ENCODE measurements around the gene MUC5AC.
"Not testable (repeated sequence)": the region's sequence is repeated elsewhere in the genome, so short reads cannot be mapped to it uniquely, and the experiment has no call there.

MUC5AC gene, protein sequence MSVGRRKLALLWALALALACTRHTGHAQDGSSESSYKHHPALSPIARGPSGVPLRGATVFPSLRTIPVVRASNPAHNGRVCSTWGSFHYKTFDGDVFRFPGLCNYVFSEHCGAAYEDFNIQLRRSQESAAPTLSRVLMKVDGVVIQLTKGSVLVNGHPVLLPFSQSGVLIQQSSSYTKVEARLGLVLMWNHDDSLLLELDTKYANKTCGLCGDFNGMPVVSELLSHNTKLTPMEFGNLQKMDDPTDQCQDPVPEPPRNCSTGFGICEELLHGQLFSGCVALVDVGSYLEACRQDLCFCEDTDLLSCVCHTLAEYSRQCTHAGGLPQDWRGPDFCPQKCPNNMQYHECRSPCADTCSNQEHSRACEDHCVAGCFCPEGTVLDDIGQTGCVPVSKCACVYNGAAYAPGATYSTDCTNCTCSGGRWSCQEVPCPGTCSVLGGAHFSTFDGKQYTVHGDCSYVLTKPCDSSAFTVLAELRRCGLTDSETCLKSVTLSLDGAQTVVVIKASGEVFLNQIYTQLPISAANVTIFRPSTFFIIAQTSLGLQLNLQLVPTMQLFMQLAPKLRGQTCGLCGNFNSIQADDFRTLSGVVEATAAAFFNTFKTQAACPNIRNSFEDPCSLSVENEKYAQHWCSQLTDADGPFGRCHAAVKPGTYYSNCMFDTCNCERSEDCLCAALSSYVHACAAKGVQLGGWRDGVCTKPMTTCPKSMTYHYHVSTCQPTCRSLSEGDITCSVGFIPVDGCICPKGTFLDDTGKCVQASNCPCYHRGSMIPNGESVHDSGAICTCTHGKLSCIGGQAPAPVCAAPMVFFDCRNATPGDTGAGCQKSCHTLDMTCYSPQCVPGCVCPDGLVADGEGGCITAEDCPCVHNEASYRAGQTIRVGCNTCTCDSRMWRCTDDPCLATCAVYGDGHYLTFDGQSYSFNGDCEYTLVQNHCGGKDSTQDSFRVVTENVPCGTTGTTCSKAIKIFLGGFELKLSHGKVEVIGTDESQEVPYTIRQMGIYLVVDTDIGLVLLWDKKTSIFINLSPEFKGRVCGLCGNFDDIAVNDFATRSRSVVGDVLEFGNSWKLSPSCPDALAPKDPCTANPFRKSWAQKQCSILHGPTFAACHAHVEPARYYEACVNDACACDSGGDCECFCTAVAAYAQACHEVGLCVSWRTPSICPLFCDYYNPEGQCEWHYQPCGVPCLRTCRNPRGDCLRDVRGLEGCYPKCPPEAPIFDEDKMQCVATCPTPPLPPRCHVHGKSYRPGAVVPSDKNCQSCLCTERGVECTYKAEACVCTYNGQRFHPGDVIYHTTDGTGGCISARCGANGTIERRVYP (N-terminal part only)

DNA sequence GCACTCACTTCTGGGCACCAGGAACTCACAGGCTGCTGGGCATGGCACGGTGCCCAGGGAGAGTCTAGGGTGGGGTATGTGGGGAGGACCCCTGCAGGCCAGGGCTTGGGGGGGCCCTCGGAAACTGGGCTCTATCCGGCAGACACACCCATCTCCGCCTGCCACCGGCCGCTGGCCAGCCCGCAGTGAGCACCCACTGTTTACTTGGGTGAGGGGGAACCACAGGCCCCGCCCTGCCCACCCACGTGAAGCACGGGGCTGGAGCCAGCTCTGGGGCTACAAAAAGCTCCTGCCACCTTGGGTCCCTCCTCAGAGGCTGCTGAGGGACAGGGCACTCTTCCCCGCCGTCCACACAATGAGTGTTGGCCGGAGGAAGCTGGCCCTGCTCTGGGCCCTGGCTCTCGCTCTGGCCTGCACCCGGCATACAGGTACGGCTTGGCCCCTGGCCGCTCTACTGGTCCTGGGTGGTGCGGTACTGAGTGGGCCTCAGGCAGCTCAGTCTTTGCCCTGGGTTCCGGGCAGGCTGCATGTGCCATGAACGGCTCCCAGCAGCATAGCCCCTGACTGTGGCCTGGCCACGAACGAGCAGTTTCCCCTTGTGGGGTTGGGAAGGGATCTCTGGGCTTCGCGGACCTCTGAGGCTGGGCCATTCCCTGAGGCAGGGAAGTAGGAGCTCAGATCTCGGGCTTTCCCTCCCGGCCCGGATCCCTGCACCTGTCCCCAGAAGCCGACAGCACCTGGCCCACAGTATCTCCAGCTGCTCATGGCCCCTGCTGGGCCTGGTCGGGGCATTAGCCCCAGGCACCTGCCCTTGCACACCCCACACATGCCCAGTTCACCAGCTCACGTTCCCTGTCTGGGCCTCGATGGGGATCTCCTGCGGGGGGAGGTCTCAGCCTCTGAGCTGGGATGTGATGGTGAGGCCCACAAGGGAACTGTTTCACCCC is at the start of gene MUC5AC:
Gene MUC5AC, plus strand, starts transcription at position 309 of the 947 bp plus-strand sequence. Its CDS starts 47 bp downstream, at position 356.
- no peak for DNase-seq

DNA sequence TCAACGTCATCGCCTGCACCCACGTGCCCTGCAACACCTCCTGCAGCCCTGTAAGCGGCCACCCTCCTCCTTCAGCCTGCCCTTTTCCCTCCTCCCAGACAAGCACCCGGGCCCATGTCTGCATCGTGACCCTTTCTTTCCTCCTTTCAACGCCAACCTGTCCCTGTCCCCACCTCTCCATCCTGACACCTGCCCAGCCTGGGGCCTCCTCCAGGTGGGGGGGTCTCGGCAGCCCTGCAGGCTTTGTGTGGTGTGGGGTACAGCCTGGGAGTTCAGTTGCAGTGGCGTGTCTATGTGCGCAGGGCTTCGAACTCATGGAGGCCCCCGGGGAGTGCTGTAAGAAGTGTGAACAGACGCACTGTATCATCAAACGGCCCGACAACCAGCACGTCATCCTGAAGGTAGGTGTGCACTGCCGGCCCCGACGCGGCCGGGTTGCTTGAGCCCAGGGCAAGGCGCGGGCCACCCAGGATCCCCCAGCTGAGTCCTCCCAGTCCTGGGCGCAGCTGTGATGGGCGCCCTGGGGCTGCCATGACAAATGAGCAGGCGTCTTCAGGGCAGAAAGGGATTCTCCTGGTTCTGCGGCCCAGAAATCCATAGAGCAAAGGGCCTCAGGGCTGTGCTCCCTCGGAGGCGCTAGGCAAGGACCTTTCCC is 49.4 kb upstream of the MUC5AC start:
- no peak for DNase-seq

DNA sequence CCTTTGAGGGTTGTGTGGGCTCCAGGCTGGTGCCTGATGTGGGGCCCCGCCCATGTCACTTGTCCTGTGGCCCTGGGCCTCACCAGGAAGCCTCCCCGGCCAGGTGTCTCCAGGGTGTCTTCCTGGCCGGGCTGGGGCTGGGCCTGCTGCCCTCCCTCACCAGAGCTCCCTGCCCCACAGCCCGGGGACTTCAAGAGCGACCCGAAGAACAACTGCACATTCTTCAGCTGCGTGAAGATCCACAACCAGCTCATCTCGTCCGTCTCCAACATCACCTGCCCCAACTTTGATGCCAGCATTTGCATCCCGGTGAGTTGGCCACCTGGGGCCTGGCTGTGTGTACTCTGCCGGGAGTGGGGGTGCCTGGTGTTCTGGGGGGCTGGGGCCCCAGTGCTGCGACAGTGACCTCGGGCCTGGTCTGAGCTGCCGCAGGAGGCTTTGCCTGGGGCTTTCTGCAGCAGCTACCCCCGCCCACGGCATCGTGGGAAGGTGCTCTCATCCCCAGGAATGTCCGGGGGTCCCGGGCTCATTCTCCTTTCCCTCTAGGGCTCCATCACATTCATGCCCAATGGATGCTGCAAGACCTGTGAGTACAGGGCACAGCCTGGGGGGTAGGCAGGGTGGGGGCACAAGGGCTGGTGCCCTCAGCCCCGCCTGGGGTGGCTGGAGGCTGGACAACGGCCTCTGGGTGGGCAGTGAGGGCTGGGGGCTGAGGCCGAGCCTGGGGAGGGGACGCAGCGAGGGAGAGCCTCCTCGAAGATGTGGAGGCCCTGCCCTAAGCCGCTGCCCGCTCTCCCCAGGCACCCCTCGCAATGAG is 48.4 kb upstream of the MUC5AC start:
- DNase-seq = no peak

DNA sequence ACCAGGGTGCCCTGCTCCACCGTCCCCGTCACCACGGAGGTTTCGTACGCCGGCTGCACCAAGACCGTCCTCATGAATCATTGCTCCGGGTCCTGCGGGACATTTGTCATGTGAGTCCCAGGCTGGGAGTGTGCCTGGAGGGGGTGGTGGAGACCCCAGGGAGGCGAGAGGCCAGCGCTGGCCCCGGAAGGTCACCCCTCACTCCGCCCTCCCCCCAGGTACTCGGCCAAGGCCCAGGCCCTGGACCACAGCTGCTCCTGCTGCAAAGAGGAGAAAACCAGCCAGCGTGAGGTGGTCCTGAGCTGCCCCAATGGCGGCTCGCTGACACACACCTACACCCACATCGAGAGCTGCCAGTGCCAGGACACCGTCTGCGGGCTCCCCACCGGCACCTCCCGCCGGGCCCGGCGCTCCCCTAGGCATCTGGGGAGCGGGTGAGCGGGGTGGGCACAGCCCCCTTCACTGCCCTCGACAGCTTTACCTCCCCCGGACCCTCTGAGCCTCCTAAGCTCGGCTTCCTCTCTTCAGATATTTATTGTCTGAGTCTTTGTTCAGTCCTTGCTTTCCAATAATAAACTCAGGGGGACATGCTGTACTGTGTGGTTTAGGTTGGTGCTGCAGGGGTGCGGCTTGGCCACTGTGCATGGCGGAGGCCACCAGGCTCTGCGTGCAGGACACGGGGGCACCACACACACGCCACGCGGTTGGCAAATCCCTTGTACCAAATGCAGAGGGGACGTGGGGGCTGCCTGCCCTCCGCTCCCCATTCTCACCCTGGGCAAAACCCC is 47.6 kb upstream of the MUC5AC start:
- no peak for DNase-seq

DNA sequence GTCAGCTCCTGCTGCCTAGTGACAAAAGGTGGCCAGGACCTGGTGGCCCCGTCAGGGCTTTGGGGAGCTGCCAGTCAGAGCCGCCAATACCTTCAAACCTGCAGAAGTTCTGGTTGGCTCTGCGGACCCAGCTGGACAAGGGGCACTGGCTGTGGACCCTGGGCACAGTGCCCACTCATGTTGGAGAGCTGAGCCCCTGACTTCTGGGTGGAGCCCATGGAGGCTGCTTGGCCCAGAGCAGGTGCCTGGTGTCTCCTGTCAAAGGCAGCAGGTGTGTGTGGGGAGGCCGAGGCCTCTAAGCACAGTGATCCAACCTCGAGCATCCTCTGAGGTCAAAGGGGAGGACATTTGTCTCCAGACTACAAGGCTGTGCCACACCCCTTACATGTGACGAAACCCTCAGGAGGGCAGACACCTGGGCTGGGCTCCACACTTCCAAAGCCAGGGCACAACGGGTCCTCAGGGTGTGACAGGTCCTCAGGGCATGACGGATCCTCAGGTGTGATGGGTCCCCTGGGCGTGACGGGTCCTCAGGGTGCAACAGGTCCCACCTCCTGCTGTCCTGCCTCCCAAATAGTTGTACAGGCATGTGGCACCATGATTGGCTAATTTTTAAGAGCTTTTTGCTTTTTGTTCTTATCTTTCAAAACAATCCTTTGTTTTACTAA is 46.1 kb upstream of the MUC5AC start:
- DNase-seq = no peak

DNA sequence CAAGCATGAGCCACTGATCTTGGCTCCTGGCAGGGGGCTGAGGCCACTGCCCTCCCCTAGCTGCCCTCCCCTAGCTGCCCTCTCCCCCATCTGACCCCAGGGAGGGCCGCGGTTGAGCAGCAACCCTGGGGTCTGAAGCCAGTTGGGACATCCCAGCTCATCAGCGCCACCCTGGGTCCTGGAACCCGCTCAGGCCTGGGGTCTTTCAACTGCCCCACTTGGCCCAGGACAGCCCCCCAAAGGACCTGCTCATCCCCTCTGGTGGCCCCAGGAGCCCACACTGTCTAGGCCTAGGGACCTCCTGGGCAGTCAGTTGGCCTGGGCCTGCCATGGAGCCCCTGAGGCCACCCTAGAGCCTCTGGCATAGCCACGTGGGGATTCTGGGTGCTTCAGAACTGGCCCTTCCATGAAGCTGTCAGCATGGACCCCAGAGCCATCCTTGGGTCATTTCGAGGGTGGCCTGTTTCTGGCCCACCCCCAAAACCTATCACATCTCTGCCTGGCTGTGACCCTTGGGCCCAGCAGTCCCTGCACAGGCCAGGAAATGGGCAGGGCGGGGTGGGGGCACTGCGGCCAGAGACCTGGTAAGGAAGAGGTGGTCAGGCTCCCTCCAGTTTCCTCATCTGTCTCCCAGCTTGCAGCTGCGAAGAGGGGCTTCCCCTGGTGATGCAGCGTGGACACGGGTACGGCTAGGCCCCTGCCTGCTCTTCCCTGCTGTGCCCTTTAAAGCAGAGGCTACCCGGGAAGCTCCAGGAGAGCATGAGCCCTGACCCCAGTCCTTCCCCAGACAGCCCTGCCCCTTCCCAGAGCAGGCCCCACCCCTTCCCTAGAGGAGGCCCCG is 45.2 kb upstream of the MUC5AC start:
- DNase-seq = no peak

DNA sequence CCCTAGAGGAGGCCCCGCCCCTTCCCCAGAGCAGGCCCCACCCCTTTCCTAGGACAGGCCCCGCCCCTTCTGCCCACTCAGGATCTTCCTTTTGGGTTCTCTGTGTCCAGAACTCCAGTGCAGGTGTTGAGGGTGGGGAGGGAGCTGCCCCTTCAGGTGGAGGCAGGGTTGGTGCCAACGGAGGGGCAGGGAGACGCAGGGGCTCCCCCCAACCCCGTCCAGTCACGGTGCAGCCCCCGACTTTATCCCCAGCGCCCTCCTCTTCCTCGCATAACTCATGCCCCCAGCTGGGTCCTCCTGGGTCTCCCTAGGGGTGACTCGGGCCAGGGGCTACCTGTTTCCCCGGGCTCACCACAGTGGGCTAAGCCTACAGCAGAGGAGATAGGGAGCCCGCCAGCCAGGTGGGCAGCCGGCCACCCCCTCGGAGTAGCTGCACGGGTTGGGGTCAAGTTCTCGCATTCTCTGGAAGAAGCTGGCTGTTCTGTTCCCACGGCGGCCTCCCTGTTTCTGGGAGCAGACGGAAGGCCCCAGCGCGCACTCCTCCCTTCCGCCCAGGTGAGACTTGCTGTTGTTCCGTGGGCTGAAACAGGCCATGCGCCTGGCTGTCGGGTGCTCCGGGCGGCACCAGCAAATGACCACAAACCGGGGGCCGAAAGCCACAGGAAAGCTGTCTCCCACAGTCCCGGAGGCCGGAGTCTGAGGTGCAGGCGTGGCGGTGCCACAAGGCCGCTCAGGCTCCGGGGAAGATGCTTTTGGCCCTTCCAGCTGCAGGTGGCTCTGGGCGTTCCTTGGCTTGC is 44.1 kb upstream of the MUC5AC start:
- no peak for DNase-seq

DNA sequence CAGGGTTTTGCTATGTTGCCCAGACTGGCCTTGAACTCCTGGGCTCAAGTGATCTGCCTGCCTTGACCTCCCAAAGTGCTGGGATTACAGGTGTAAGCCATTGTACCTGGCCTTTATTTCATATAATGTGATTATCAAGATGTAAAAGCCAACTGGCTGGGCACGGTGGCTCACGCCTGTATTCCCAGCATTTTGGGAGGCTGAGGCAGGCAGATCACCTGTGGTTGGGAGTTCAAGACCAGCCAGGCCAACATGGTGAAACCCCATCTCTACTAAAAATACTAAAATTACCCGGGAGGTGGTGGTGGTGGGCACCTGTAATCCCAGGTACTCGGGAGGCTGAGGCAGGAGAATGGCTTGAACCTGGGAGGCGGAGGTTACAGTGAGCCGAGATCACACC is 42.5 kb upstream of the MUC5AC start:
- not testable (repeated sequence) for DNase-seq

DNA sequence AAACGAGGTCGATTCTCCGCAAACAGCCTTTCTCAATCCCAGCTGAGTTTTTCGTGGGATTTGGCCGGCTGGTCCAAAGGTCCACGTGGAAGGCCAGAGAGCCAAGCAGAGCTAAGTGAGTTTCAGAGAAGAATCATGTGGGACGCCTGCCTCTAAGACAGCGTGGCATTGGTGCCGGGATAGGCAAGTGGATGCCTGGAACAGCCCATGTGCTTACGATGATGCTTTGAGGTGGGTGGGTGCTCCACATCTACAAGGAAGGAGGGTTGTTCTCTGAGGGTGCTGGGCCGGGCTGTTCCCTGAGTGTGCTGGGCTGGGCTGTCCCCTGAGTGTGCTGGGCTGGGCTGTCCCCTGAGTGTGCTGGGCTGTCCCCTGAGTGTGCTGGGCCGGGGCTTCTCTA is 41.6 kb upstream of the MUC5AC start:
- no peak for DNase-seq

DNA sequence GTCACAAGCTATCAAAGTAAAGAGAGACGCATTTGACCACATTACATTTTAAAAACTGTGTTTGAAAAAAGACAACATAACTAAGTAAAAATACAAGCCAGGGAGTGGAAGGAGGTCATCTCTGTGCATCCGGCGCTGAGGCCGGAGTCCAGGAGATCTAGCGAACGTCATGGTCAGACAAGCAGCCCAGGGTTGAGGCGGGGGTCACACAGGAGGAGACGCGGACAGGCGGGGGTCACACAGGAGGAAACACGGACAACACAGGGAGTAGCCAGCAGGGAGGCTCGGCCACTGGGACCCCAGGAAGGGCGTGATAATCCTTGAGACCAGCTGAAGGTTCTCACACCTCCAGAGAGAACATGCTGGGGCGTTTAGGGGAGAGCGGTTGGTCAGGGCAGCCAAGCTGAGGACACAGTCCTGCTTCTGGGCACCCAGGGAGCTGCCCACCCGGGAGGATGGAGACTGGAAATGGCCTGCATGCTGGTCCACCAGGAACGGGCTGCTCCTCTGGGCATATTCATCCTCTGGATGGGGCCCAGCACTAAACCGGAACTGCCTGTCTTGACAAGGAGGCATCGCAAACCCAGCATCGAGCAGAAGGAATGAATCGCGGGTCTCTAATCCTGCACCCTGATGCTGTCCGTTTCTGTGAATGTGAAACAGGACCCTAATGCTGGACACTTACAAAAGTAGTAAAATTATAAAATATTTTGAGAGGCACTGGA is 40.9 kb upstream of the MUC5AC start:
- no peak for DNase-seq

DNA sequence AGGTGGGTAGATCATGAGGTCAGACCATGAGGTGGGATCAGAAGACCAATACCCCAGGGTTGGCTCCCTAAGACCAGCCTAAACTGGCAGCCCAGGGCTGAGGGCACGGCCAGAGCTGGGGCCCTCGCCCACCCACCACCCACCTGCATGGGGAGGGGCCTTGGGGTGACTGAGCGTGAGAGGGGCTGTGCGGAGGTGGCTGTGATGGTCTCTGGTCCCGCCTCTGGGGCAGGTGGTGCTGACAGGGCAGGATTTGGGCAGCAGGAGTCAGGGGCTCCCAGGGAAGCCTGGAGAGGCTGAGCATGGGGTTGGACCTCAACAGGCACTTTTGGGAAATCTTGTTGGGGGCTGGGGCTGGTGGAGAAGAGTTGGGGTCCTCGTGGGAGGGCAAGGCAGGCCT is 39.8 kb upstream of the MUC5AC start:
- DNase-seq = no peak

DNA sequence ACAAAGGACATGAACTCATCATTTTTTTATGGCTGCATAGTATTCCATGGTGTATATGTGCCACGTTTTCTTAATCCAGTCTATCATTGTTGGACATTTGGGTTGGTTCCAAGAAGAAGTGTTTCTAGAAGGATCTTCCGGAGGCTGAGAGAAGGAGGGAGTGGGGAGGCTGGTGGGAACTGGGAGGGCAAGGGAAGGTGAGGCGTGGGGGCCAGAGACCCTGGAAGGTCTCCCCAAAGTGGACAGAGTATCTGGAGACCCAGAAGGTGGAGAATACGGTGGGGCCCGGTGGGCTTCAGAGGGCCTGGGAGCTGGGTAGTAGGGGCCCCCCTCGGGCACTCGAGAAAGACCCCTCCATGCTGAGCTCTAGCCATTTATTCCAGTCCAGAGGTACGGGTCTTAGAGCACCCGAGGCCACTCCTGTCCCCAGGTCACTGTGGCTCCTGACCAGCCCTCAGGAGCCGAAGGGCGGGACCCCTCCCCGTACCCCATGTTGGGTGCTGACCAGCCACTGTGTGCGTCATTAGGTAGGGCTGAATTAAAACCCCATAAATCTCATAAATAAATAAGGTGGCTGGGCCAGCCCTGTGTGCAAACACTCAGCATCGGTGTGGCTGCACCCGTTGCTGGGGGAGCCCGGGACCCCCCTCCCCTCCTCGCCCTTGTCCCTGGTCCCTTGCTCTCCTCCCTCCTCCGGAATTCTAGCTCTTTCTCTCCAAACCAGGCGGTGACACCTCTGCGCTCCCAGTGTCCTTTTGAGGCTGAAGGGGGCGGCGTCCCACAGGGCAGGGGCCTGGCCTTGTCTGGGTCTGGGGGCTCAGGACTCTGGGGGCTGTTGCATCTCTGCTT is 38.8 kb upstream of the MUC5AC start:
- DNase-seq = no peak

DNA sequence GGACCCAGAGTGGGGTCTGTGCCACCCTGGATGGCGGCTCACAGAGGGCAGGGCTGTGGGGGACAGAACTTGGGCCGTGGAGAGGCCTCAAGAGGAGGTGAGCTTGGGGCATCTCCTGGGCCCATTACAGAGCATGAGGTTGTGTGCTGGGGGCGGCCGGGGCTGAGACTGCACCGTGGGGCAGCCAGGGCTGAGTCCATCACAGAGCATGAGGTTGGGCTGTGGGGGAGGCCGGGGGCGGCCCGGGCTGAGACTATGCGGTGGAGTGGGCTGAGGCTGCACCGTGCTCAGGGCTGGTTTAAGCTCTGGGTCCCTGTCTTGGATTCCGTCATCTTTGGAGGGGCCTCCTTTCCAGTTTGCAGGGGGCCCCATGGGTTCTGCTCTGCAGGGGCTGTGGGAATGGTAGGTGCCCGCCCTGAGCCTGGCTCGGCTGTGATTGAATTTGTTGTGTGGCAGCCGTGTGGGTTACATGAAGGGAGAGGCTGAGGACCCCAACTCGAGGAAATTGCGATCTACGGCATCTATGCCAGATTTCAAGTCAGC is 38.1 kb upstream of the MUC5AC start:
- no peak for DNase-seq

DNA sequence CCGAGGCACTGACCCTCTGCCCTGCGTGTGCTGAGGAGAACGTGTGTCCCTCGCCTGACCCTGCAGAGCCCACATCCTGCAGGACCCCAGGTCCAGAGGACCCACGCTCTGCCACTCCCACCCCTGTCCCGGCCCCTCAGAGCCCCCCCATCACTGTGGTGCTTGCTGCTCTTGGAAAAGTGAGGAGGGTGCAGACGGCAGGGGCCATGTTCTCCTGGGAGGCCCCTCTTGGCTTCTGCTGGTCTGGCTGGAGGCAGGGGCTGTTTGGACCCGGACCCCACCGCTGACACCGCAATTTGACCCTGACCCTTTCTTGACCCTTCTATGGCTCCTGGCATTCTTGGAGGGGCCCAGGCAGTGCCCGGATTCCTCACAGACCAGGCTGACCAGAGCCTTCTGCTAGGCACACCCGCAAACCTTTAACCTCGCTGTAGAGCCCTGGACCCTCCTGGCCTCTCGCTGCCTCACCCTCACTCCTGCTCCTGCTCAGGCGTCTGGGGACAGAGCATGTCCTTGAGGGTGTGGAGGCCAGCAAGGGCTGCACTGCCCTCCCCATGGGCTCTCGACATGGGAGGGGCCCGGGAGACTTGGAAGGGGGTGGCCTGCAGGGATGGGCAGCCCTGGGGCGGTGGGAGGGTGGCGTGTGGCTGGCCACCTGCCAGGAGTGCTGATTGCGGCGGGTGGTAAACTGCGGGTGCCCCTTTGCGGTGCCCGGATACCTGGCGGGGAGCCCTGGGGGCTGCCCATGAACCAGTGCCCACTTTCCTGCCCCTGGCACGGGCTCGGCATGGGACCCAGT is 37.0 kb upstream of the MUC5AC start:
- no peak for DNase-seq

Measured in cerebellar nuclear complex (tissue), 1 donor.